HepG2 (cell line): ENCODE data around the gene MEG3.

ENCODE experiments used
- AKAP8 ChIP-seq: sonication (generic); formaldehyde crosslinking; IDR thresholded peaks from 2 replicates; pipeline ENCODE4 v1.5.1; 2020; ENCODE audit warnings: mild to moderate bottlenecking, missing genetic modification reagents
- ATF3 ChIP-seq: sonication (generic); formaldehyde crosslinking; IDR thresholded peaks from 2 replicates; pipeline ENCODE4 v1.4.0; 2020; ENCODE audit warnings: missing genetic modification reagents
- CREB1 ChIP-seq, 2 experiments: fragments of 450-650 bp in 1 of 2; IDR thresholded peaks; 2 replicates each; pipeline ENCODE4 v1.6.1; 2016 to 2017; ENCODE audit warnings: control low read depth in 1 of 2, mild to moderate bottlenecking in 1 of 2, missing compliant biosample characterization in 1 of 2, missing genetic modification characterization in 1 of 2
- ELF1 ChIP-seq: sonication (generic); formaldehyde crosslinking; IDR thresholded peaks from 2 replicates; pipeline ENCODE4 v1.4.0; 2020; ENCODE audit warnings: missing genetic modification reagents
- GMEB2 ChIP-seq: IDR thresholded peaks from 2 replicates; pipeline ENCODE4 v1.6.1; 2016; ENCODE audit warnings: missing biosample characterization, missing genetic modification reagents, low read depth
- REPIN1 ChIP-seq: sonication (generic); formaldehyde crosslinking; IDR thresholded peaks from 2 replicates; pipeline ENCODE4 v1.8.0; 2022; ENCODE audit warnings: missing genetic modification reagents, low read depth, mild to moderate bottlenecking, borderline replicate concordance
- SNAPC5 ChIP-seq: sonication (generic); formaldehyde crosslinking; IDR thresholded peaks from 2 replicates; pipeline ENCODE4 v1.8.1; 2023; ENCODE audit warnings: mild to moderate bottlenecking, missing genetic modification reagents, borderline replicate concordance
- THYN1 ChIP-seq: sonication (generic); formaldehyde crosslinking; IDR thresholded peaks from 2 replicates; pipeline ENCODE4 v1.8.1; 2023; ENCODE audit warnings: low read depth, mild to moderate bottlenecking, moderate library complexity, missing genetic modification reagents, borderline replicate concordance
- ZNF282 ChIP-seq: fragments of 450-650 bp; IDR thresholded peaks from 2 replicates; pipeline ENCODE4 v1.6.1; 2018; ENCODE audit not compliant: partially characterized antibody
- ZNF589 ChIP-seq: sonication (generic); formaldehyde crosslinking; conservative IDR thresholded peaks from 2 replicates; pipeline ENCODE4 v1.8.0; 2022; ENCODE audit warnings: mild to moderate bottlenecking, moderate library complexity, missing genetic modification reagents

- no peak for TF ChIP-seq SNAPC5 (CRISPR knock-in tag)
- no peak for TF ChIP-seq CREB1 (IDR thresholded peaks at IDR 0.05)
- TF ChIP-seq CREB1 (CRISPR knock-in tag; IDR thresholded peaks at IDR 0.05), result no peak
- TF ChIP-seq AKAP8, result no peak
- no peak for TF ChIP-seq ZNF589
- no peak for TF ChIP-seq ELF1 (CRISPR knock-in tag)
- TF ChIP-seq ZNF282, result no peak
- no peak for TF ChIP-seq REPIN1 (CRISPR knock-in tag)
- TF ChIP-seq ATF3 (CRISPR knock-in tag), result no peak
- TF ChIP-seq GMEB2 (CRISPR knock-in tag), result no peak
- TF ChIP-seq THYN1 (CRISPR knock-in tag), result no peak
Measured at GRCh38 chr14:100864206-100864605, 38.3 kb downstream of the MEG3 start.
